Epidermal melanocyte (primary cell): ENCODE measurements around the gene PTX3.

Source experiments
- DNase-seq: peaks from one replicate; pipeline ENCODE4 v3.0.0; 2011; ENCODE audit warnings: low spot score; ENCODE audit not compliant: insufficient read length

PTX3 gene

DNA sequence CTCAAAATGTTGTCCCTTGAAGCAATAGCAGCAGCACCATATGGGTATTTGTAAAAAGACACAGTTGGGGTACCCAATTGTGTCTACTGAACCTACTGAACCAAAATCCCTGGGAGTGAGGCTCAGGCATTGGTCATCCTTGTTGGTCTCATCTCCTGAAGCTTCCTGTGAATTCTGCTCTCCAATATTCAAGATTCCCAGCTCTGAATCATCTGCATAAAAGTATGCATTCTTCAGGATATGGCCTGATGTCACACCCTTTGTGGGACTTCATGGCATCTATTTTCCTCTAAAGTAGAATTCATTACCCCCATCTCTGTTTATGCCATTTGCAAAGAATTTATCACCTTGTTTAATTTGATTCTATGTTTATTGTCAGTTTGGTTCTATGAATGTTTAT lies 13.3 kb upstream of the PTX3 start:
- DNase-seq, result no peak

DNA sequence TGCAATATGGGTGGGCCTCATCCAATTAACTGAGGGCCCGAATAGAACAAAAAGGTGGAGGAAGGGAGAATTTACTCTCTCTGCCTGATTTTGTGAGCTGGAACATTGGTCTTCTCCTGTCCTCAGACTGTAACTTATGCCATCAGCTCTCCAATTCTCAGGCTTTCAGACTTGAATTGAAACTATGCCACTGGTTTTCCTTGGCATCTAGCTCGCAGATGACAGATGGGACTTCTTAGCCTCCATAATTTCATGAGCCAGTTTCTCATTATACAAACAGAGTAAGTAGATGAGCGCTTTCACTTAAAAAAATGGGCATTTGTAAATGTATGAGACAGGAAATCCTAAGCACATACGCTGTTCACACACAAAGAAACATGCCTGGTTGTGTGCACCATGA lies 8.7 kb upstream of the PTX3 start:
- no peak for DNase-seq

DNA sequence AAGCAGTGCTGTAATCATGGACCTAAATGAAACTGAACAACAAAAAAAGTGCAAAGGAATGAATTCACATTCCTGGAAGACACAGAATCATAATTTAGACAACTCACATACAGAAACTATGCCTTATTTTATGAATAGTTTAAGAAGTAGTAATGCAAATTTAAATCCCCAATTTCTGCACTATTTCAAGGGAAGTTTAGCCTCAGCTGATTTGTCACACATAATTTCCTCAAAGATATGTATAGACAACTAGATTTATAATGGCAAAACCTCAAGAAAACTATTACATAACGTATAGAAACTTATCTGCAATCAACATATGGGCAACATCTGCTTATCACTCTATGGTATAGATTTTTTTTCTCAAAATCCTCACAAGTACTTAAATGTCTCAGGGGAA lies 7.8 kb upstream of the PTX3 start:
- no peak for DNase-seq

DNA sequence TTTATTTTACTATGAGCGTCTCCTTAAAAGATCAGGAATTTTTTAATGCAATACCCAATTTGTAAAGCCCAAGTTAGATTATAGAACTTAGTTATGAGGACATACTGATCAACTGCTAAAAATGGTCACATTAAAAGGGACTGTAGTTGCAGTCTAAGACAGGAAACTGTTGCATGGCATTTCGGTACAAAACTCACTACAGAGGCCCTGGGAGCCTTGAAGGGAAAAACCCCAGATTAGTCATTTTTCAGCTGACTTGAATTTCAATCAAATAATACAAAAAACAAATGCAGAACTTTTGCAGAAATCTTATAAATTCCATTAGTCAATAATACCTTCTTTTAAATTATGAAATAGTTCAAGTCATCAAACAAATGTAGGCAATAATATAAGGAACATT lies 6.9 kb upstream of the PTX3 start:
- no peak for DNase-seq

DNA sequence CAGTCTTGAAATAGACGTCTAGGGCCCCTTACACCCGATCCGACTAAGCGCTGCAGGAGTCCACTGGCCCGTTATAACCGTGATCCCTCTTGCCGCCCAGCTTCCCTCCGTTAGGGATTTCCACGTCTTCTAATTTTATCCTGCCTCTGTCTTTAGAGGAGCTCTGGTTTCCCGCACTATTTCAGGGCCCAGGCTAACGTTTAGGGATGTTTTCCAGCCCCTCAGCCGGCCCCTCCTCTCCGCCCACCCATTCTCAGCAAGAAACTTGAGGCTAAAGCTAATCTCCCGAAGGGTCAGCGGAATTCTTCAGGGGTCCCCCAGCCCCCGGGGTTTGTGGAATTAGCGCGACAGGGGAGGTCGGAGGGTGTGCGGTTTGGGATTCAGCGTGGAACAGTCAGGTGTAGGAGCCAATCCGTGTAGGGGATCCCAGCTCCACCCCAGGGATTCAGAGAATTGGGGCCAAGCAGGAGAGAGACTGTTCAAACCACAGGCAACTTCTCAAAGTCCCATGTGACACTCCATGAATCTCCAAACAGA lies 1.6 kb downstream of the PTX3 start:
- DNase-seq, result no peak

DNA sequence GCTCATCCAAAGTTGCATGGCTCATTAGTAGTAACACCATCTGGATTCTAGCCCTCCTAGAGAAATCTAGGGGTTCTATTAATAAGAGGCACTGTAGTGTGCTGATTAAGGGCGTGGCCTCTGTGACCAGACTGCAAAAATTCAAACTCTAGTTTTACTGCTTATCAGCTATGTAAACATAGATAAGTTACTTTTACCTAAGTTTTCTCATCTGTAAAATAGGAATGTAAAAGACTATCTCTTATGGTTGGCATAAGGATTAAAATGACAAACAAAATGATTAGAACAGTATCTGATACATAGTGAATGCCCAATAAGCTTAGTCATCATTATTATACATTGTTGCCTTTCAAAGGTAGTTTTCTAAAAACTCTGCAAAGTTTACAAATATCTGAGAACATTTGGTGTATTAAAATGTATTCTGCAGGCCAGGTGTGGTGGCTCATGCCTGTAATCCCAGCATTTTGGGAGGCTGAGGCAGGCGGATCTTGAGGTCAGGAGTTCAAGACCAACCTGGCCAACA lies 4.5 kb downstream of the PTX3 start:
- no peak for DNase-seq

DNA sequence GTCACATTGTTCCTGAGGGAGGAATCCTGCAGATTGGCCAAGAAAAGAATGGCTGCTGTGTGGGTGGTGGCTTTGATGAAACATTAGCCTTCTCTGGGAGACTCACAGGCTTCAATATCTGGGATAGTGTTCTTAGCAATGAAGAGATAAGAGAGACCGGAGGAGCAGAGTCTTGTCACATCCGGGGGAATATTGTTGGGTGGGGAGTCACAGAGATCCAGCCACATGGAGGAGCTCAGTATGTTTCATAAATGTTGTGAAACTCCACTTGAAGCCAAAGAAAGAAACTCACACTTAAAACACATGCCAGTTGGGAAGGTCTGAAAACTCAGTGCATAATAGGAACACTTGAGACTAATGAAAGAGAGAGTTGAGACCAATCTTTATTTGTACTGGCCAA lies 6.1 kb downstream of the PTX3 start:
- DNase-seq, result no peak

DNA sequence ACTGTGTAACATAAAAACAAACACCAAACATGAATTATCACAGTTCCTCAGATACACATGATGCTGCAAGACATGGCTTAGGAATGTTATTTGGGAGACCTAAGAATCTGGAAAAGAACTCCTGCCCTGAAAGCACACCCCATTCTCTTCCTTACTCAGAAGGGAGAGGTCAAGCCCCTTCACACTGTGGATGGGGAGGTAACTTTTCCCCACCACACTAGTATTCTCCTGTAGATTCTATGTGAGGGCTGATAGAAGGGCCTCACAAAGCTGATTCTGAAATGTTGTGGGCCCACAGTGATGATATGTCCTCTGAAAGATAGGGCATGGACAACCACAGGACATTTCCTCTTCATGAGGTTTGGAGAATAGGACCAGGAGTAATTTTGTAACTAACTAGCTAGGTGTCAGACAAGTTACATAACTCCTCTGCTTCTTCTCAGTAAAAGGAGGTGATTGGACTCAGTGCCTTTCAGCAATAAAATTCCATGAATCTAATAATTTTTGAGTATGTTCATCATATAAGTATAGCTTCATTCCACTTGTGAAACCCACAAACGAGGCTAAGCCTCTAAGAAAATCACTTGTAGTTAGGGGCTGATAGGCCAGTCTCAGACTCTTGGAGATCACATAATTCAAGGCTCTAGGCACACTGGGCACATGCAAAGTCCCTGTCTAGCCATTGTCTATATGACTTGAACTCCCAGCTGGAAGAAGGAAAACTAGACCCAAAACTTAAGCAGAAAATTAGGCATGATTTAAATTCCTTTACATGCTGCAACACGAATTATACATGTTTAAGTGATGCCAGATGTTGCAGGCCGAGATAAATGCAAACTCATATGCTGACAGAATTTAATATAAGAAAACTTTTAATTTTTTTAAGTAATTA lies 7.5 kb downstream of the PTX3 start:
- DNase-seq, result no peak

DNA sequence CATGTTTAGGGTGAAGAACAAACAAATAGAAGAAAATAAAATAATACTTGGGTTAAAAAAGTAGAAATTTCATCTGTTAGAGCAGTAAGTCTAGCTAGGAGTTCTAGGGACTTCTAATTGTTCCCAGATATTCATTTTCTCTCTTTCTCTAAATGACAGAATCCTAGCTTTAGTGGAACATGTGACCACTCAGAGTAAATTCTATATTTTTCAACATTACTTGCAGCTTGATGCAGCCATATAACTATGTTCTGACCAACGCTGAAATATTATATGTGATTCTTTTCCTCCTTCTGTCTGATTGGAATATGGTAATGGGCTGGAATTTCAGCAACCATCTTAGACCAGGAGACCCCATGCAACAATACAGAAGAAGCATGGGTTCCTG lies 8.1 kb downstream of the PTX3 start:
- no peak for DNase-seq

DNA sequence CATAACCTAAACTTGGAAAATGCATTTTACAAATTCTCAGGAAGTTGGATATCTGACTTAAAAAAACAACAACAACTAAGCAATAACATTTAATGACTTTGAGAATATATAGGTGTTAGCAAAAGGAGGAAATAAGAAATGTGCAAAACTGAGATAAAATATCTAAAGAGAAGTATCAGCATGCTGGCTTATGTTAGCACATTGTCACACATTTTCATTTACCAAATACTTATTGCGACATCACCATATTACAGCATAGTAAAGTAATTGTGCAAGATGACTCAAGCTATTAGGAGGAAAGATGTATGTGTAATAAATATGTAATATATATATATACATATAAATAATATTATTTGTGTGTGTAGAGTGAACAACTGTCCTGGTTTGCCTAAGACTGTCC lies 9.2 kb downstream of the PTX3 start:
- no peak for DNase-seq

DNA sequence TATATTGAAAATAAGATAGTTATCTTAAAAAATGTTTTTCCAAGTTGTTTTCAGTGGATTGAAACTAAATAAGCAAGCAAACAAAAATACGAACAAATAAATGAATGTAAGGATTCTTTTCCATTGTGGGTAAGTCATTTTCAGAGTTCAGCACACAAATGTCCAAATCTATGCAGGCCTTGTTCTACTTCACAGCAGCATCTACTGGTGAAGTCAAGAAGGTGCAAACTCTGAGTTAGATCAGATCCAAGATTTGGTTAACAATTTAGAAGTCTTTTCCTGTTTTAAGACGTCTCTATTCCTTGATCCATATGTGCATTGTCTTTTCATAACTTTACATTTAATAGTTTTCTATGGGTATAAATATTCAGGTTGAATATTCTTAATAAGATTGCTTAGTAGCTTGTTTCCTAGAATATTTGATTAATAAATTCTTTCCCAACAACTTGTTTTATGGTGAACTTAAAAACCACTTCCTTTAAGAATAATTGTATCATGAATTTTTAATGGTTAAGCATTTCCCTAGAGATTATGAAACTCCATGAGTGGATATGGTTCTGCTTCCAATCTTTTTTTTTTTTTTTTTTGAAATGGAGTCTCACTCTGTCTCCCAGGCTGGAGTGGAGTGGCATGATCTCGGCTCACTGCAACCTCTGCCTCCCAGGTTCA lies 10.5 kb downstream of the PTX3 start:
- DNase-seq, result no peak

DNA sequence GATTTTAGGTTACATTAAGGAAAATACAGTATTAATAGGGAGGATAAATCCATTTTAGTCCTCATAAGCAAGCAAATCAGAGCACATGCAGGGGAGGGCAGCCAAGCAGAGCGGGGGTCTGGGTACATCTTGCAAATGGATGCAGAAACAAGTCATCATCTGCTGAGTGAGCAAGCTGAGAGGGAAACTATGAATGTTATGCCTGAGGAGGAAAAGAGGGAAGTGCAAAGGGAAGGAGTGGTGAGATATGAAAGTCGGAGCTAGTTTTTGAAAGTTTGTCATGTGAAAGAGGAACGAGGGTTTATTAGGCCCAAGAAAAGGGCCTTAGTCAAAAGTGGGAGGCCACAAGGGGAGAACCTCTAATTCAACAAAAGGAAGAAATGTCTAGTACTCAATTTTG lies 15.4 kb downstream of the PTX3 start:
- no peak for DNase-seq

DNA sequence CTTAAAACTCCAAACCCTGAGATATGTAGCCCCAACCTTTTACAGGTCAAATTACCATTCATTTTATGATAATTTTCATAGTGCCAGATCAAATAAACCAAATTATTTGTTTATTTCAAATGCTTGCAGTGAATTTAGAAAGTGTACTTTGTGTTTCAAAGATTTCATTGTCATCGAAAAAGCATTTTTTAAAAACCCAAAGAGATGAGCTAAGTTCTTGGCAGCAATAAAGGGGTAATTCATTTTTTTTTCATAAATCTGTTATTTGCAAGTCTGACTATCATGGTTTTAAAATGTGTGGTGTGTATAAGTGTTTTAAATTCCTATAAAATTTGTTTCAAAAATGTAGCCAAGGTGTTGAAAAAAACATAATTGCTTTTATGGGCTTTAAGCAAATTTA lies 17.2 kb downstream of the PTX3 start:
- no peak for DNase-seq

DNA sequence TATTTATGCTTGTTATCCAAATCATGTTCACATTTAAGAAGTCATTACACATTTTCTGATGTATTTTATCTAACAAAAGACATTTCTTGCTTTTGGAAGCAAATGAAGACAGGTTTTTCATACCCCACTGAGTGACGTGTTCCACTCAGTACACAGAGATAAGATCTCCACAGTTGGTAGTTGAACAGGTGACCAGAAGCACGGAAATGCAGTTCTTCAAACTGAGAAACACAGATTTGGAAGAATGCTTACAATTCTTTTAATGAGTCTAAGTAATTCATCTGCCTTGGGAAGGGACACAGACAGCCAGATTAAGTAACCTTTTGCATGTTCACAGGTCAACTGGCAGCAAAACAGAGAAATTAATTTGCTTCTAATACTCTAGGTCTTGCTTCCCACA lies 23.1 kb downstream of the PTX3 start:
- no peak for DNase-seq

DNA sequence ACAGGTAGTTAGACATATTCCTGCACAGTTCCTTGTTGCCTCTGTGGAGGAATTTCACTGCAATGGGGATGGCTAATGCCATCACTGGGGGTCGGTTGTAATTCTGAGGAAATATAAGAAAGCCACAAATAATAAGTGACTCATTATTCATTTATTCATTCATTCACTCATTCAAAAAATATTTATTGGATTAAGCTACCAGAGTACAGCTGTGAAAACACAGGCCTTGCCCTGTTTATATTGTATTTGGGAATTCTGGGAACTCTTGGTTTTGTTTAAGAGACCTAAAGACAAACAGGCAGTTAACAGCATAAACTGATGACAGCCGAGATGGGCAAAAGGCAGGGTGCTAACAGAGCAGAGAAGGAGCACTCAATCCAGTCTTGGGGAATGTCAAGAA lies 23.6 kb downstream of the PTX3 start:
- DNase-seq, result no peak

DNA sequence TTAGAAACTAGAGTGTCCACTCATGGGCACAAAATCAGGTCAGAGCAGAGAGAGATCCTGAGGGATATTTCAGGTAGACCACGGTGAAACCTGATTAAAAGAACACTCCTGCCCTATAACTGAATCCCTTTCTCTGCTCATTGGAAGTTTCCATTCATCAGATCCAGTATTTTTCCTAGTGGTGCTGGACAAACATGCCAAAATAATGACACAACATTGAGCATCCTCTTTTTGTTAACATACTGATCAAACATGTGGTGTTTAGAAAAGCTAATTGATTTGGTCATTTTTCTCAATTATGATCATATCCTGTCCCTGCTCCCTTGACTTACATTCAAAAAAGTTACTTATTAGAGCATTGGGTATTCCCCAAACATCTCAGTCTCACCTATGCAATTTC lies 27.2 kb downstream of the PTX3 start:
- DNase-seq, result no peak

DNA sequence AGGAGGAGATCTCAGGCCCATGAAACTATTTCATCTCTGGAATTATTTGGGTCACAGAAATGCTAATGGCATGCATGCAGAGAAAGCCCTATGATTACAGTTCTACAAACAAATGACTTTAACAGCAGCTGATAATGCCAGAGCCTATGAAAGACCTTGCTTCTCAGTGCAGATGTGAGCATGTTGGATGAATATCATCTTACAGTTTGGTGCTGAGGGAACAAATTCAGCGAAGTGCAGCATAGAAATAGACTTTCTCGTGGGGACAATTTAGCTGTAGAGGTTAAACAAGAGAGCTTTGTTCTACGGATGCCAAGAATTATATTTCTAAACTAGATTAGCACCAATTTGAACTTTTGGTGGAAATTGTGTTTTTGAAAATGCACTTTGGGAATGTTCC lies 27.7 kb downstream of the PTX3 start:
- DNase-seq, result no peak

DNA sequence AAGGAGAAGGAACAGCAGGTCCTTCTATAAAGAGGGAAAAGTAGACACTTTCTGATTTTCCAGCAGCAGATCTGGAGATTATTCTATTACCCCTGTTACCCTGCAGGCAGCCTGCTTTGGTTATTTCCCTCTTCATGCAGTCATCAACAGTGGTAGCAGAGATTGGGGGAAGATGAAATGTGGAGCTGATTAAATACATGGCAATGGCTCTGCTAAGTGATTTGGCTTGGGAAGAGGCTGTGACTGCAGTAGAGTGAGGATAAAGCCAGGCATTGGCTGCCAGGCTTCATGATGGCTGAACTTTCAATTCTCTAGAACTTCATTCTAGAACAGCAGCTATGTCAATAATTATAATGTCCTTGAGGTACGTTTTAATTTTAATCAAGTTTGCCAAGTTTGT lies 29.1 kb downstream of the PTX3 start:
- DNase-seq, result no peak

DNA sequence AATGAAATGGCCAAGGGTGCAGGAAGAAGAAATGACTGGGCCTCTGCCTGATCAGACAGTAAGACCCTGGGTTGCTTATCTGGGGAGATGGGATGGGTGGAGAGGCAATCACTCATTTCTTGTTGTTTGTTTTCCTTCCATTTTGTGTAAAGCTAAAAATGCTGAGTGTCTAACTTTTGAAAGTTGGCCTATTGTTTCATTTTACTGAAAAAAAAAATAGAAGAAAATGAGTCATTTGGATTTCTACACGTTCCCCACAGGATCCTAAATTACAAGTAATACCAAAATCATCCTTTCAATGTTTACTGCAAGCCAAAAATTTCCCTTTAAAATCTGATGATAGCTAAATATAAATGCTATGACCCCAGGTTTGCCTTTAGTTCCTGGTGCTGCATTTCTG lies 30.6 kb downstream of the PTX3 start:
- DNase-seq, result no peak

DNA sequence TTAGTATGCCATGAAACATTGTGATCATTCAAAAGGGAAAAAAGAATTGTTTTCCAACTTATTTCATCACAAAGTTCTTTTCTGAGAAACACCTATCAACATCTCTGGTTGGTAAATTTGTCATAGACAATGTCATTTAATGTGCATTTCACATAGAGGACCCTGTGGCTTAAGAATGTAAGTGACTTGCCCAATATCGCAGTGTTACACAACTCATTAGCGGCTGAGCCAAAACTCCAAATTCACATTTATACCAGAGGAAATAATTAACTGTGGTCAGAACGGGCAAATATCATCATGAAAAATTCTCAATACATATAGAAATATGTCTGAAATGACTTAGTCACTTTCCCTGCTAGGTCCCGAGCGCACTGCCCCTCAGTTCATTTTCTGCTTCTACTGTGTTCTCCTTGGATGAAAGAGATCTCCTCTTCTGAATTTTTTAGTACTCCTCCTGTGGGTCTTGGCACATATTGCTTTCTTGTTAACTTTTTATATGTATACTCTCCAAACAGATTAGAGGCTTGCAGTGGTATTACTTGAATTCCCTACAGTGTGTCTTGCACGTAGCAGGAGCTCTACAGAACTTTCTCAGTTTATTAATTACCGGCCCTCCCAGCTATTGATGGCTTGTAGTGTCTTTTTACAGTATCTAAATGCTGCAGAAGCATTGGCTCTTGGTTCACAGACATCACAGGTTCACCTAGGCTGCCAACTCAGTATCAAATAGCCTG lies 33.1 kb downstream of the PTX3 start:
- no peak for DNase-seq

DNA sequence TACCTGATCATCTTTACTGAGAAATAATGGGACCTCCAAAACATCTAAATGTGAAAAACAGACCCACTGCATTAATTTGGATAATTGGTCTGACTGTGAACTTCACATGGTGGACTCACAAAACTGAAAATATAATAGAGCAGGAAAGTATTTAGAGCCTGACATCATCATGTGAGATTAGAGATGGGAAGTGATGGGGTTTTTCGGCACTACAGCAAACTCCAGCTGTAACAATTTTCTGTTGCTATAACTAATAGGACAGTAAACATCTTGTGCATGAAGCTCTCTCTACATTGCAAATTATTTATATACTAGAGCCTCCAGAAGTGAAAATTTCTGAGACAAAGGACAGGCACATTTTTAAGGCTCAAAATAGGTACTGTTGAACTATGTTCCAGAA lies 34.4 kb downstream of the PTX3 start:
- no peak for DNase-seq

DNA sequence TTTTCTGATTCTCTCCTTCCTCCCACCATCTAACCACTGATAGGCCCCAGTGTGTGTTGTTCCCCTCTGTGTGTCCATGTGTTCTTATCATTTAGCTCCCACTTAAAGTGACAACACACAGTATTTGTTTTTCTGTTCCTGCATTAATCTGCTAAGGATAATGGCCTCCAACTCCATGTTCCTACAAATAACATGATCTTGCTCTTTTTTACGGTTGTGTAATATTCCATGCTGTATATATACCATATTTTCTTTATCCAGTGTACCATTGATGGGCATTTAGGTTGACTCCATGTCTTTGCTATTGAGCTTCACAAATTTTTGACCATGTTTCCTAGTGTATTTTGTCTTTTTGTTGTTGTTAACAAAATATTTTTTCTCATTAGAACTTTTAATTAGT lies 36.0 kb downstream of the PTX3 start:
- DNase-seq, result no peak
